Activated CD4-positive, alpha-beta T cell treated with anti-CD3 and anti-CD28 coated beads for 36 hours (primary cell): ENCODE results near the gene TSPAN9. TPM values are rescaled to one million over a fixed set of nuclear protein-coding genes. Genes with fewer than 3 reads are reported as not detected.

Source experiments
- ATAC-seq: fragments of 200-7000 bp; cut with Tn5 transposase; one replicate; pipeline ENCODE4 v1.10.0; 2021; ENCODE audit warnings: mild to moderate bottlenecking, moderate library complexity
- CTCF ChIA-PET: fragments of 350-600 bp; sonication (Branson Sonifier 250); formaldehyde crosslinking; loops from one replicate; lab custom pipeline; 2021; ENCODE audit warnings: antibody characterized with exemption; lab: Charles Lee
- POLR2A ChIA-PET: fragments of 350-600 bp; sonication (Branson Sonifier 250); formaldehyde crosslinking; loops from one replicate; lab custom pipeline; 2021; ENCODE audit warnings: antibody characterized with exemption, inconsistent platforms; lab: Charles Lee
- DNase-seq: peaks from one replicate; pipeline ENCODE4 v3.0.0-alpha.2; 2020
- H3K27ac Mint-ChIP-seq: one replicate; pipeline ENCODE4 v1.8.0; 2021; ENCODE audit warnings: mixed read lengths
- H3K27me3 Mint-ChIP-seq: one replicate; pipeline ENCODE4 v1.8.0; 2021; ENCODE audit warnings: mixed read lengths
- H3K36me3 Mint-ChIP-seq: one replicate; pipeline ENCODE4 v1.8.0; 2021; ENCODE audit warnings: low read depth, mixed read lengths
- H3K4me1 Mint-ChIP-seq: one replicate; pipeline ENCODE4 v1.8.0; 2021; ENCODE audit warnings: mixed read lengths
- H3K4me3 Mint-ChIP-seq: one replicate; pipeline ENCODE4 v1.8.0; 2021; ENCODE audit warnings: mild to moderate bottlenecking, moderate library complexity, mixed read lengths
- H3K9me3 Mint-ChIP-seq: one replicate; pipeline ENCODE4 v1.8.0; 2021; ENCODE audit warnings: low read depth, mixed read lengths
- intact Hi-C, 2 experiments: fragments of 100-400 bp; cut with DNase I in 1 of 2; cut with micrococcal nuclease in 1 of 2; formaldehyde crosslinking; loops; one replicate each; pipeline versions ENCODE4 v1.14.2 to v1.15.1; 2022 to 2024; cut with DNase I, micrococcal nuclease
- total RNA-seq, 2 experiments: library from RNA; stranded (reverse); gene quantifications; one replicate each; pipeline ENCODE4 v1.2.3, GENCODE V29; 2021

The TSPAN9 gene
- total RNA-seq, 2 experiments from 2014 or later, result 0.82 to 1.3 TPM

DNA sequence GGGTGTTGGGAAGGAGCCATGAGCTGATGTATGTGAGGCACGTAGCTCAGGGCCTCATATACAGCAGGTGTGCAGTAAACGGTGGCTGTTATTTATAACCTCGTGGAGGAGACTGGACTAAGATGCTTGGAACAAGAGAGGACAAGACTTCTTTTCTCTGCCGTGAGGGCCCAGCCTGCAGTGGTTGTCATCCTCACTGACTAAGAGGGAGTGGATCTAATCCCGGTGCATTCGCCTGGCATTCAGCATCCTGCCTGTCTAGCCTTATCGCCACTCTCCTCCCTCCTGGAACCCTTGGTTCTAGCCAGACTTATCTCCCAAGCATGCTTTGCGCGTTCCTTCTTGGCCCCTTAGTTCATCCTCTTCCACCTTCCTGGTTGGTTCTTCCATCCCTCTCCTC, 3.9 kb downstream of the TSPAN9 start:
- intact Hi-C loops, result no loop called here
- ATAC-seq (no peak), DNase-seq (no peak)
- POLR2A ChIA-PET, result no interaction called here
- Mint-ChIP-seq H3K27ac (no peak overlapping the region), H3K9me3 (no peaks in the 10 kb centered on the region), H3K4me3 (no peak overlapping the region), H3K36me3 (no peaks in the 10 kb centered on the region), H3K27me3 (no peaks in the 10 kb centered on the region), H3K4me1 (peaks cover 4% of the 10 kb centered on the region)
- CTCF ChIA-PET, result no interaction called here

DNA sequence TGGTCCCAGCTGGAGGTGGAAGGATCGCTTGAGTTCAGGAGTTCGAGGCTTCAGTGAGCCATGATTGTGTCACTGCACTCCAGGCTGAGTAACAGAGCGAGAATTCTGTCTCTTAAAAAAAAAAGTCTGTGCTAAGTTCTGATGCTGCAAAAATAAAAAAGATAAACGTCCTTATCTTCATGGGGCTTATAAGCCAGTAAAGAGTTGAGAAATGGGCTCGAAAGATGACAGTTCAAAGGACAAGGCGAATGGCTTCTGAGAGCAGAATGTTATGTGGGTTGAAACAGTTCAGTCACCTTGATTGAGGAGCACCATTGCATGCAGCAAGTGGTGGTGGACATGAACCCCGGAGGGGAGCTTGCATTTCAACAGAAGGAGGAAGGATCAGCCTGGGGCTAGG, 4.7 kb downstream of the TSPAN9 start:
- Mint-ChIP-seq H3K27me3 (no peaks in the 10 kb centered on the region), H3K27ac (no peak overlapping the region), H3K4me3 (no peak overlapping the region), H3K4me1 (peaks cover 4% of the 10 kb centered on the region), H3K9me3 (no peaks in the 10 kb centered on the region), H3K36me3 (no peaks in the 10 kb centered on the region)
- DNase-seq (no peak), ATAC-seq (no peak)
- ChIA-PET CTCF (no interaction called here), POLR2A (interaction anchor here (0.6 kb wide), 1 partner anchor 873 kb away, joined by 3 read pairs; no protein-coding TSS in a partner anchor)
- intact Hi-C loops, result no loop called here

DNA sequence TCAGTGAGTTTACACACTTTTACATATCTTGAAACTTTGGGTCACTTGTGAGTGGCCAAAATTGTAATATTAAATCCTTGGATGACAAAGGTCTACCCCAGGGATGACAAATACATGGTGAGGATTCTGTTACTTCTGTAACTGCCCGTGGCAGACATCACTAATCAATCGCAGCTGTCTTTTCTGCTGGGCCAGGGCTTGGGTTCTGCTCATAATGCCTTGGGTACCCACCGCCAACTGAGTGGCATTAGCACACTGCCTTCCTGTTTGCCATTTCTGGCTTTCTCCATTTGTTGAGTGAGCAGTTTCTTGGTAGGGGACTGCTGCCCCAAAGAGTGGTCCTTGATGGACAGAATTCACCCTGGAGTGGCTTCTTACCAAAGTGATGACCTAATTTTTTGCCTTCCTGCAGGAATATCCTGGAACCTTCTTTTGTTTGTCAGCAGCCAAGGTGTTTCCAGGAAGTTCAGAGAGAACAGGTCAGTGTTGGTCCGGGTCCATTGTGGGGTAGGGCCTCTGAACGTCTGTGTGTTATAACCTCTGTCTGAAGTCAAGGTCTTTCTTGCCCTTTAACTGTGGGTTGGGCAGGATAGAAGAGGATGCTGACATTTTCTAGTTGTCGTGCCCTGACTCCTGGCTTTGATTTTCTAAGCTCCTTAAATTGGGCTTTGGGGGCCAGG, 6.2 kb downstream of the TSPAN9 start:
- intact Hi-C loops, result no loop called here
- CTCF ChIA-PET, result interaction anchor here (0.6 kb wide), 1 partner anchor 89 kb away, joined by 3 read pairs; no protein-coding TSS in a partner anchor
- ATAC-seq, result no peak

DNA sequence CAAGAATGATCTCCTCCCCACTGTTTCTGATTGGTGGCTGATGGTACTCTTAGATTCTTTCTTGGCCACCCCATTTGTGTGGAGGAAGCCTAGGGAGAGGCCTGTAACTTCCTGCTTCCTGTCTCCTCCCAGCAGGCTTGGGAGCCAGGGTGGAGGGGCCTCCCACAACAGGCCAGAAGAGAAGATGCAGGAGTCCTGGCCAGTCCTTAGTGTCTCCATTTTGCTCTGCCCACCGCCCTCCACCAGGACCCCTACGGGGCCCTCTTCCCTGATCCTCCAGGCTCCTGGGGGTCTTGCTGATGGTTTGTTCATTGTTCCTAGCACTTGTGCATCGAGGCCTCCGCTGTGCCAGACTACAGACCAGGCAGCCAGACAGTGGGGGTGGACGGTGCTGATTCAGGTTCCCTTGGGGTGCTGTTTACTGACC, 6.8 kb downstream of the TSPAN9 start:
- no peak overlapping the region for H3K27ac Mint-ChIP-seq
- H3K27me3 Mint-ChIP-seq, result no peaks in the 10 kb centered on the region
- POLR2A ChIA-PET, result no interaction called here
- ATAC-seq, result no peak
- CTCF ChIA-PET, result no interaction called here
- no peak for DNase-seq
- no peaks in the 10 kb centered on the region for H3K36me3 Mint-ChIP-seq
- H3K4me1 Mint-ChIP-seq, result peaks cover 3% of the 10 kb centered on the region
- intact Hi-C loops, result no loop called here
- H3K4me3 Mint-ChIP-seq, result no peak overlapping the region
- H3K9me3 Mint-ChIP-seq, result no peaks in the 10 kb centered on the region

More for the DNA sequence above, 6.2 kb downstream of the TSPAN9 start:
- no peak for DNase-seq
- peaks cover 3% of the 10 kb centered on the region for H3K4me1 Mint-ChIP-seq
- H3K9me3 Mint-ChIP-seq, result no peaks in the 10 kb centered on the region
- no peaks in the 10 kb centered on the region for H3K36me3 Mint-ChIP-seq
- POLR2A ChIA-PET, result no interaction called here
- no peak overlapping the region for H3K27ac Mint-ChIP-seq
- H3K27me3 Mint-ChIP-seq, result no peaks in the 10 kb centered on the region
- H3K4me3 Mint-ChIP-seq, result no peak overlapping the region

DNA sequence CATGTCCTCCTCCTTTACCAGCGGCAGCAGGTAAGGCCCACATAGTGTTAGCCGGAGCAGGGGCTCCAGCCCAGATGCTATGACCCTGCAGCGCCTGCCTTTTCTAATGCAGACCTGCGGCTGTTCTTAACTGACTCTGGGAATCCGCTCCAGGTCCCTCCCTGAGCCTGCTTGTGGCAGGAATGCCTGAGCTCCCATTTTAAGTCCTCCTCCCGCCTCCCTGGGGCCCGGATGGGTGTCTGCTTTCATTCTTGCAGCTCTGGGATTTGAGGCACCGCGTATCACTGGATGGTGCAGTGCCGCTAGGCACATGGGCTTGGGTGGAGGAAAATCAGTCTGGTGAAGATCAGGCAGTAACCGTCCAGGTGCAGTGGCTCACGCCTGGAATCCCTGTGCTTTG, 7.6 kb downstream of the TSPAN9 start:
- Mint-ChIP-seq H3K27me3 (no peaks in the 10 kb centered on the region), H3K4me1 (peaks cover 3% of the 10 kb centered on the region), H3K36me3 (no peaks in the 10 kb centered on the region), H3K27ac (no peak overlapping the region), H3K4me3 (no peak overlapping the region), H3K9me3 (no peaks in the 10 kb centered on the region)
- no peak for ATAC-seq
- ChIA-PET CTCF (interaction anchor here (0.6 kb wide), 1 partner anchor 732 kb away, joined by 3 read pairs; no protein-coding TSS in a partner anchor), POLR2A (no interaction called here)
- intact Hi-C loops, result no loop called here
- DNase-seq, result no peak

DNA sequence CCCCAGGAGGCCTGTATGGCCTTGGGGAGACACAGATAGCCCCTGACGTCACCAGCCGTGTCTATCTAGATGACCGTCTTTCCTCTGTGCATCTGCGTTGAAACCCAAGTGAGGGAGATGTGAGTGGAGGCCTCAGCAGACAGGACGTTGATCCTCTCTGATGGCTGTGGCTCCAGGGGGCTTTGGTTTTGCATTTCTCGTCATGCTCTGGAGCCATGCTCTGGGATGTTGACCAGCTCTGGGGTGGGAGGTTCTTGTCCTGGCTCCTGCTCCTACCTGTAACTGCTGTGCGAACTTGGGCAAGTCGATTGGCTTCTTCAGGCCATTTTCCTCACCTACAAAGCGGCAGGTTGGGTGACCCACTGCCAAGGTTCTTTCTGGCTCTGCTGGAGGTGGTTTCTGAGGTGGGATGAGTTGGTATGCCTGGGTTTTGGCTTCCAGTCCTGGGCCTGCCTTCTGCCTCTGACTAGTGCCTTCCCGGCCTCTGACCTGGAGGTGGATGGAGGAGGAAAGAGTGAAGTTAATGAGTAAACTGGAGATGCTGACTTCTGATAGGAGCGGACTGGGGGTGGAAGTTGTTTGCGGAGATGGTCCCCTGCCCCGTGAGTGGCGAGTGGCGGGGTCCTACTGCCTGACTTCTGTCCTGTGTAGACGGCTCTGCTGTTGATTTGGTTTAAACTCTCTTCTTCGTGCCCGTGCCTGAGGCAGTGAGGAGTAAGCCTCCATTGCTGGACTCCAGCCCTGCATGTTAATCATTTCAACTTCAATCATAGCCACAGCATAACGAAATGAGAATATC, 8.4 kb downstream of the TSPAN9 start:
- Mint-ChIP-seq H3K27me3 (no peaks in the 10 kb centered on the region), H3K9me3 (no peaks in the 10 kb centered on the region), H3K27ac (no peak overlapping the region), H3K36me3 (no peaks in the 10 kb centered on the region), H3K4me1 (peaks cover 3% of the 10 kb centered on the region), H3K4me3 (no peak overlapping the region)
- CTCF ChIA-PET, result interaction anchor here (0.6 kb wide), 1 partner anchor 731 kb away, joined by 3 read pairs; no protein-coding TSS in a partner anchor
- DNase-seq (no peak), ATAC-seq (no peak)
- POLR2A ChIA-PET, result no interaction called here
- intact Hi-C loops, result no loop called here

DNA sequence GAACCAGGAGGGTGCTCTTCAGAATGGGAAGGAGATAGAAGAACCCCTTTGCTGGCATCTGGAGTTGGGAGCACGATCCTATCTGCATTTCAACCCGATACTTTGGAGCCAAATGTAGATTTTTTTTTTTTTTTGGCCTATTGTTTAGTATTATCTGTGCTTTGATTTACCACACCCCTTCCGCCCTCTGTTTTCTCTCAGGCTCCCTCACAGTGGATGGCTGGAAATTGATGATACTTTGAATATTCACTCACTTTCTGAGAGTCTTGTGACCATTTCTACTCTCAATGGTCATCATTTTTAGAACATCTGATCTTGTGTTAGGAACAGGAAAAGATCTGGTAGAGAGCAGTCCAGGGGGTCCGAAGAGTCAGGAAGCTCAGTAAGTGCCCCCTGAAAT, 9.0 kb downstream of the TSPAN9 start:
- ATAC-seq, result no peak
- no peaks in the 10 kb centered on the region for H3K27me3 Mint-ChIP-seq
- no peak overlapping the region for H3K4me3 Mint-ChIP-seq
- DNase-seq, result no peak
- POLR2A ChIA-PET, result no interaction called here
- H3K27ac Mint-ChIP-seq, result no peak overlapping the region
- intact Hi-C loops, result no loop called here
- H3K4me1 Mint-ChIP-seq, result peaks cover 3% of the 10 kb centered on the region
- H3K9me3 Mint-ChIP-seq, result no peaks in the 10 kb centered on the region
- CTCF ChIA-PET, result no interaction called here
- no peaks in the 10 kb centered on the region for H3K36me3 Mint-ChIP-seq

DNA sequence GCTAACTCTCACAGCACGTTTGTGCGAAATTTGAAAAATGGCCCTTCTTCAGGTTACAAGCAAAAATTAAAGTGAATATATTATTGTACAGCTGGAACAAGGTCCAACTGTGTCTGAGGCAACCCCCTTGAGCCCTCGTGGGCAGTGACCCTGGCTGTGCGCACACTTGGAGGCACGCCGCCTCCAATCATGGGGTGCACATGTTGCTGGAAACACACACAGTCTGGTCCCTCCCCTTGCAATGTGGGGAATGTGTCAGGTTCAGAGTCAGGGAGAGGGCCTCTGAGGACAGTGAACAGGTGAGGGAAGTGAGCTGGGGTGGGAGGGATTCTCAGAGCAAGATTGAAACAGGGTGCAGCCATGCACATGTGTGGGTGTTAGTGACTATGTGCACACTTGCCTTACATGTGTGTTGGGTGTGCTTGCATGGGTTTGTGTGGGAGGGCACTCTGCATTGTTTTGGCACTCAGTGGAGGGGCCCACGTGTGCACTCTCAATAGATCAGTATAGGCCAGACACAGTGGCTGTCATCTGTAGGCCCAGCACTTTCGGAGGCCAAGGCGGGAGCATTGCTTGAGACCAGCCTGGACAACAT, 9.6 kb downstream of the TSPAN9 start:
- H3K9me3 Mint-ChIP-seq, result no peaks in the 10 kb centered on the region
- DNase-seq (no peak), ATAC-seq (peak; percentile 36)
- intact Hi-C loops, result no loop called here
- H3K36me3 Mint-ChIP-seq, result no peaks in the 10 kb centered on the region
- no peaks in the 10 kb centered on the region for H3K27me3 Mint-ChIP-seq
- H3K27ac Mint-ChIP-seq, result no peak overlapping the region
- H3K4me1 Mint-ChIP-seq, result peaks cover 3% of the 10 kb centered on the region
- H3K4me3 Mint-ChIP-seq, result no peak overlapping the region
- POLR2A ChIA-PET, result no interaction called here
- CTCF ChIA-PET, result no interaction called here

DNA sequence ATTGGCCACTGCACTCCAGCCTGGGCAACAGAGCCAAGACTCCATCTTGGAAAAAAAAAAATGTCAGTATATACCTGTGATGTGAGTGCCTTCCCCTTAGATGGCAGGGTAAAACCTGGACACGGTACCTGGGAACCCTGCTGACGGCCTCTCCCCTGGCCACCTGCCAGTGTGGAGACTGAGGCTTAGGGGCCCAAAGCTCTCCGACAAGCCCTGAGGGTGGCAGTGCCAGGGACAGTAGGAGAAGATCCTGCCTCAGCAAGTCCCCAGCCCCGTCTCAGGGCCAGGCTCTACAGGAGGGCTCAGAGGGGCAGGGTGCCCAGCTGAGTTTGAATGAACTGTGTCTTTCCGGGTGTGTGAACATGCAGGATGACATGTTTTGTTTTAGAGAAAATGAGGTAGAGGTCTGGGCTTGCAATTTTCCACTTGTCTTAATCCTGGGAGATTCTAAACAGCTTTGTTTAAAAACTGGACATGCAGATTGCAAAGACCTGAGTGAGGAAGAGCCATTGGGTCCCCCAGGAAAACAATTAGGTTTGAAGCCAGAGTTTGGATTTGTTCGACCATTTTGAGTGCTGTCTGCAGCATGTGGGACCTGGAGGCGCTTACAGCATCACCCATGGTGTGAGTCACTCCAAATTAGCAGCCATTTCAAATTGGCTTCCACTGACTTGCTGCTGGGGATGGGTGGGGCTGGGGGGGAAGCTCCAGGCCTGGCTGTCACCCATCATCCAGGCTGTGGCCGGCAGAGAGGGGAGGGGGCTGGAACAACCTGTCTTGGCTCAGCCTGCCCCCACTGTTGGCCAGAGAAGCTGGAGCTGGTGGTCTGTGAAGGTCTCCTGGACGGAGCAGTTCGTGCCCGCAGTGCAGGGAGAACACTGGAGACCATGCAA, 10.8 kb downstream of the TSPAN9 start:
- CTCF ChIA-PET, result interaction anchor here (1.6 kb wide), 1 partner anchor 187 kb away, joined by 4 read pairs; no protein-coding TSS in a partner anchor

DNA sequence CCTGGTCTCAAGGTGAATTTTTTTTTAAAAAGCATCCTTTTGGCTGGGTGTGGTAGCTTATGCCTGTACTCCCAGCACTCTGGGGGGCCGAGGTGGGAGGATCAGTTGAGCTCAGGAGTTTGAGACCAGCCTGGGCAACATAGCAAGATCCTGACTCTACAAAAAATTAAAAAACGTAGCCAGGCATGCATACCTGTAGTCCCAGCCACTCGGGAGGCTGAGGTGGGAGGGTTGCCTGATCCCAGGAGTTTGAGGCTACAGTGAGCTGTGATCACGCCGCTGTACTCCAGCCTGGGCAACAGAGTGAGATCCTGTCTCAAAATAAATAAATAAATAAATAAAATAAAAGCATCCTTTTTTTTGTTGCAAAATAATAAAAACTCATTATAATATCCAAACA, 12.4 kb downstream of the TSPAN9 start:
- DNase-seq (no peak), ATAC-seq (no peak)
- ChIA-PET CTCF (interaction anchor here (0.7 kb wide), 1 partner anchor 604 kb away, joined by 3 read pairs; no protein-coding TSS in a partner anchor), POLR2A (no interaction called here)
- no peaks in the 10 kb centered on the region for H3K9me3 Mint-ChIP-seq
- H3K4me3 Mint-ChIP-seq, result no peak overlapping the region
- no peak overlapping the region for H3K27ac Mint-ChIP-seq
- no peaks in the 10 kb centered on the region for H3K36me3 Mint-ChIP-seq
- H3K27me3 Mint-ChIP-seq, result no peaks in the 10 kb centered on the region
- intact Hi-C loops, result no loop called here
- H3K4me1 Mint-ChIP-seq, result no peaks in the 10 kb centered on the region

More for the DNA sequence above, 10.8 kb downstream of the TSPAN9 start:
- POLR2A ChIA-PET, result no interaction called here
- Mint-ChIP-seq H3K27ac (no peak overlapping the region), H3K9me3 (no peaks in the 10 kb centered on the region), H3K4me3 (no peak overlapping the region), H3K27me3 (no peaks in the 10 kb centered on the region), H3K4me1 (peaks cover 3% of the 10 kb centered on the region), H3K36me3 (no peaks in the 10 kb centered on the region)
- ATAC-seq (no peak), DNase-seq (no peak)
- intact Hi-C loops, result no loop called here
